Common myeloid progenitor, CD34-positive (primary cell): Measurements from ENCODE around the gene VNN1.

Experiments
- CTCF ChIA-PET: fragments of 350-600 bp; sonication (Branson Sonifier 250); formaldehyde crosslinking; loops from one replicate; lab custom pipeline; 2021; ENCODE audit warnings: antibody characterized with exemption; lab: Charles Lee
- POLR2A ChIA-PET: fragments of 350-600 bp; sonication (Branson Sonifier 250); formaldehyde crosslinking; loops from one replicate; lab custom pipeline; 2021; ENCODE audit warnings: antibody characterized with exemption; lab: Charles Lee
- DNase-seq, 3 donors: peaks; one replicate each; pipeline versions ENCODE4 v3.0.0 to v3.0.0-alpha.2; 2013
- H3K27ac ChIP-seq, 2 experiments: 1 replicate in 1 of 2; 2 replicates in 1 of 2; pipeline ENCODE4 v1.7.0; 2013; ENCODE audit warnings: inconsistent platforms in 2 of 2, low read length in 2 of 2, mild to moderate bottlenecking in 2 of 2, low read depth in 1 of 2, moderate library complexity in 1 of 2; ENCODE audit not compliant: severe bottlenecking in 2 of 2, insufficient read depth in 1 of 2, poor library complexity in 1 of 2
- H3K27me3 ChIP-seq, 5 experiments: replicated peaks in 2 of 5; 1 replicate in 3 of 5; 2 replicates in 2 of 5; pipeline versions ENCODE4 v1.6.1 to v1.7.0; 2013; ENCODE audit warnings: low read length in 4 of 5, mild to moderate bottlenecking in 2 of 5, moderate library complexity in 2 of 5, inconsistent platforms in 1 of 5; ENCODE audit not compliant: insufficient read depth in 5 of 5, control insufficient read depth in 4 of 5
- H3K36me3 ChIP-seq, 4 experiments: 1 replicate in 2 of 4; 2 replicates in 2 of 4; pipeline versions ENCODE4 v1.6.1 to v1.7.0; 2013; ENCODE audit warnings: low read length in 3 of 4, control low read depth in 1 of 4, mild to moderate bottlenecking in 1 of 4; ENCODE audit not compliant: control insufficient read depth in 4 of 4, insufficient read depth in 4 of 4
- H3K4me1 ChIP-seq, 4 experiments: 1 replicate in 3 of 4; 2 replicates in 1 of 4; pipeline versions ENCODE4 v1.6.1 to v1.7.1; 2013; ENCODE audit warnings: low read length in 3 of 4, mild to moderate bottlenecking in 3 of 4, control low read depth in 1 of 4, inconsistent platforms in 1 of 4, moderate library complexity in 1 of 4; ENCODE audit not compliant: control insufficient read depth in 4 of 4, insufficient read depth in 4 of 4; ENCODE audit errors: control extremely low read depth in 1 of 4
- H3K4me3 ChIP-seq, 7 experiments: 1 replicate in 4 of 7; 2 replicates in 3 of 7; pipeline versions ENCODE4 v1.5.1 to v1.7.0; 2013; ENCODE audit warnings: mild to moderate bottlenecking in 7 of 7, low read length in 6 of 7, moderate library complexity in 6 of 7, inconsistent platforms in 2 of 7, low read depth in 2 of 7, control low read depth in 1 of 7; ENCODE audit not compliant: insufficient read depth in 4 of 7, control insufficient read depth in 1 of 7; ENCODE audit errors: extremely low read depth in 1 of 7
- H3K9me3 ChIP-seq, 5 experiments: 1 replicate in 4 of 5; 2 replicates in 1 of 5; pipeline versions ENCODE4 v1.6.1 to v1.7.1; 2013; ENCODE audit warnings: low read length in 4 of 5, mild to moderate bottlenecking in 2 of 5, inconsistent platforms in 1 of 5, low read depth in 1 of 5, moderate library complexity in 1 of 5; ENCODE audit not compliant: control insufficient read depth in 4 of 5, insufficient read depth in 2 of 5; ENCODE audit errors: control extremely low read depth in 1 of 5
- WGBS: methylation state at CpG from one replicate; pipeline ENCODE4 v1.1.5; 2013; ENCODE audit not compliant: insufficient coverage; 5-methylcytosine and 5-hydroxymethylcytosine counted together

Gene VNN1

DNA sequence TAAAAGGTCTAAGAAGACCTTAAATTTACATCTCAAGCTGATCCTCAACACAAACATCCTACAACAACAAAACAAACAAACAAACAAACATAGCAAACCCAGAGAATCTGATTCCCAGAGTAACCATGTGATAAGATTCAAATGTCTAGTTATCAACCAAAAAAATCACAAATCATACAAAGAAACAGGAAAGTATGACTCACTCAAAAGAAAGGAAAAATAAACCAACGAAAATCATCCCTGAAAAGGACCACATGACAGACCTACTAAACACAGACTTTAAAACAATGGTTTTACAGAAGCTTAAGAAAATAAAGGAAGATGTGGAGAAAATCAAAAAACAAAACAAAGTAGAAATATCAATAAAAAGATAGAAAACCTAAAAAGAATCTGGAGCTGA, 18.1 kb downstream of the VNN1 start:
- POLR2A ChIA-PET: no interaction called here
- H3K4me3 ChIP-seq: no peak overlapping the region
- DNase-seq: no peak
- H3K27me3 ChIP-seq: no peaks in the 10 kb centered on the region
- H3K4me1 ChIP-seq: no peaks in the 10 kb centered on the region
- no CpG with 5 or more reads among the region's 1 CpG for WGBS
- H3K27ac ChIP-seq: no peak overlapping the region
- peaks cover 0 to 2% (median 0%) of the 10 kb centered on the region in 4 experiments for H3K36me3 ChIP-seq
- H3K9me3 ChIP-seq: peaks cover 0 to 15% (median 4%) of the 10 kb centered on the region in 5 experiments
- CTCF ChIA-PET: interaction anchor here (1.1 to 1.4 kb wide), 2 partner anchors 28 to 33 kb away, joined by 3 to 4 read pairs; no protein-coding TSS in a partner anchor

DNA sequence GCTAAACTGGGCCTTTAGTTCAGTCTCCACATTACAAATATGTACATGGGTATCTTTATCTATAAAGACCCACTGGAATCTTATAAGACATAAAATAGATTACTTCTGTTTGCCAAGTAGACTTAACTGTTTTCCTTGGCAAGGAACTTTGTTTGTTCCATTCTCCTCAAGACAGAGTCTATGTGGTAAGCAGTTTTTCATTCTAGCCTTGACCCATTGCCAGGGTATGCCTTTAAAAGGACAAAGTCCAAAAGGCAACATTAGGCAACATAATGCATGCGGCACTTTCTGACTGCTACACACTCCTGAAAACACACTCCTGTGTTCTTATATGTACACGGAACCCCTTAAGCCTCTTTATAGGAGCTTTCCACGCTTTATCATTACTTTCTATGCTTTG, 20.4 kb downstream of the VNN1 start:
- H3K36me3 ChIP-seq: peaks cover 0 to 2% (median 0%) of the 10 kb centered on the region in 4 experiments
- H3K4me1 ChIP-seq: no peaks in the 10 kb centered on the region
- 78% methylated on average over 3 of the region's 3 CpGs for WGBS
- CTCF ChIA-PET: no interaction called here
- POLR2A ChIA-PET: no interaction called here
- no peaks in the 10 kb centered on the region for H3K27me3 ChIP-seq
- DNase-seq: no peak
- H3K4me3 ChIP-seq: no peak overlapping the region
- H3K27ac ChIP-seq: no peak overlapping the region
- H3K9me3 ChIP-seq: peaks cover 0 to 15% (median 4%) of the 10 kb centered on the region in 5 experiments

DNA sequence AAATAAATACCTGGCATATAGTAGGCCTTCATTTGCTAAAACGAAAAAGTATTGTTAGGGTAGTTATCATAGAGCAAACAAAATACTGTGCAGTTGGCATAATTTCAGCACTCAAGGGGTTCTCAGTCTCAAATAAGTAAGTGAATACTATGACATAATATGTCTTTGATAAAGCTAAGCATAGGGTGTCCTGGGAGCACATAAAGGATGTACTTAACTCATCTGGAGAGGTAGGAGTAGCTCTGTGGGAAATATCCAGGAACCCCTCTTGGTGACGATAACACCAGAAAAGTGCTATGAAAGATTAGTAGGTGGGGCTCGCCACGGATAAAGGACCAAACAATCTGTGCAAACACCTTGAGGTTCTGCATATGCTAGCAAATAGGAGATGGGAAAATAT, 23.2 kb downstream of the VNN1 start:
- H3K27me3 ChIP-seq: no peaks in the 10 kb centered on the region
- no peak overlapping the region for H3K4me3 ChIP-seq
- 97% methylated on average over 3 of the region's 4 CpGs for WGBS
- CTCF ChIA-PET: no interaction called here
- no peak for DNase-seq
- peaks cover 0 to 4% (median 4%) of the 10 kb centered on the region in 5 experiments for H3K9me3 ChIP-seq
- POLR2A ChIA-PET: no interaction called here
- H3K27ac ChIP-seq: no peak overlapping the region
- no peaks in the 10 kb centered on the region for H3K4me1 ChIP-seq
- H3K36me3 ChIP-seq: peaks cover 0 to 2% (median 0%) of the 10 kb centered on the region in 4 experiments

DNA sequence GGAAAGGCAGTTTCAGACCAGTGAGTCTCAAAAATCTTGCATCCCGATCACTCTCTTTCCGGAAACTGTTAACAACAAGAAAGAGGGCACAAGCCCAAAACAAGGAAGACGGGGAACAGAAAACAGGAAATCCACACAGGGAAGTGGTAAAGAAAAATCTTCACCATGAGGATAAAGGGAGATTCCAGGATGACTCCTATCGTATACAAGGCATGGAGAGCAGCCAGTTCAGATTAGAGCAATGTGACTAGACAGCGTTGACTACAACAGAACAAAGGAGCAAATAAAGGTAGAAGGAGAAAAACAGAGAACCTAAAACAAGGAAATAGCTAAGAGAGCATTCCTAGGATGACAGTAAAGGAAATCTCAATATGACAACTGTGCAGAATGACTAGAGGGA, 26.5 kb downstream of the VNN1 start:
- POLR2A ChIA-PET: interaction anchor here (0.6 kb wide), 1 partner anchor 1466 kb away, joined by 3 read pairs; no protein-coding TSS in a partner anchor
- CTCF ChIA-PET: interaction anchor here (1.6 kb wide), 1 partner anchor 17 kb away, joined by 4 read pairs; no protein-coding TSS in a partner anchor
- Histone ChIP-seq H3K27me3 (no peaks in the 10 kb centered on the region), H3K4me1 (no peaks in the 10 kb centered on the region), H3K4me3 (no peak overlapping the region), H3K36me3 (peaks cover 0 to 6% (median 0%) of the 10 kb centered on the region in 4 experiments), H3K27ac (no peak overlapping the region), H3K9me3 (peaks cover 0 to 3% (median 0%) of the 10 kb centered on the region in 5 experiments)
- WGBS: 91% methylated on average over 5 of the region's 5 CpGs
- no peak for DNase-seq

DNA sequence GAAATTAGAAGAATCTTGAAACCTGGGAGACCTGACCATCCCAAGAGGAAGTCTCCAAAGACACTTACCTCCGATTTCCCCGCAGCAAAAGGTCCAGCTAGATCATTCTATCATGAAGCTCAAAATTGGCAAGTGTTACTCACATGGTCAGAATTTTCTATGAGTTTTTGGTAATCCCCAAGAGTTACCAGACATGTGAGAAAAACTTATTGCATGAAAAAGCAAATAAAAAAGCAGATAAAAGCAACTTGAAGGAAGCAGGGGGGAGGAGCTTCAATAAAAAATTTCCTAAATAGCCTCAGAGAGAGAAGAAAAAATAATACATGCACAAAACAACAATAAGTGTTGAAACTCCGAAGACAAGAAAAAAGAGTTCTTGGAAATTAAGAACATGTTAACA, 27.3 kb downstream of the VNN1 start:
- Histone ChIP-seq H3K36me3 (peaks cover 0 to 6% (median 0%) of the 10 kb centered on the region in 4 experiments), H3K4me3 (no peak overlapping the region), H3K27me3 (no peaks in the 10 kb centered on the region), H3K27ac (no peak overlapping the region), H3K9me3 (peaks cover 0 to 3% (median 0%) of the 10 kb centered on the region in 5 experiments), H3K4me1 (no peaks in the 10 kb centered on the region)
- ChIA-PET CTCF (no interaction called here), POLR2A (no interaction called here)
- 100% methylated on average over 2 of the region's 3 CpGs for WGBS
- no peak for DNase-seq

DNA sequence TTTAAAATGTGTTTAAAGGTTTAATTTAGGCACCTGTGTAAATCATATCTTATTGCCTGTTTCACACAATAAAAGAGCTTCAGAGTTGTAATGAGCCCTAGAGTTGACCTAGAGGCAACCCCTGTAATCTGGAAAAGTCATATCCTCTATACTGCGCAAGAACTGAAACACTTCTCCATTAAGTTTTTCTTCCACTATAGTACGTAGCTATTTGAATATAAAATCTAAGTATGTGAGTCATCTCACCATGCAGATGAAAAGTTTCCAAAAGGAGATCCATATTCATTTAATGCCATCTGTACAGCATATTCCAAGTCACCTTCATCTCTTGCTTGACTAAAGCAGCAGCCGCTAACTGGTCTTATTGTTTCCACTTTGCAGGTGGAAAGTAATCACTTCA, 28.8 kb downstream of the VNN1 start:
- H3K36me3 ChIP-seq: peaks cover 0 to 6% (median 0%) of the 10 kb centered on the region in 4 experiments
- H3K4me1 ChIP-seq: no peaks in the 10 kb centered on the region
- no peaks in the 10 kb centered on the region for H3K27me3 ChIP-seq
- H3K27ac ChIP-seq: no peak overlapping the region
- ChIA-PET POLR2A (interaction anchor here (0.5 kb wide), 1 partner anchor 66 kb away, joined by 3 read pairs; no protein-coding TSS in a partner anchor), CTCF (interaction anchor here (0.6 to 0.9 kb wide), 3 partner anchors 39 to 77 kb away, joined by 3 read pairs; no protein-coding TSS in a partner anchor)
- no peak for DNase-seq
- peaks cover 0 to 3% (median 0%) of the 10 kb centered on the region in 5 experiments for H3K9me3 ChIP-seq
- WGBS: no CpG with 5 or more reads among the region's 3 CpGs
- no peak overlapping the region for H3K4me3 ChIP-seq

DNA sequence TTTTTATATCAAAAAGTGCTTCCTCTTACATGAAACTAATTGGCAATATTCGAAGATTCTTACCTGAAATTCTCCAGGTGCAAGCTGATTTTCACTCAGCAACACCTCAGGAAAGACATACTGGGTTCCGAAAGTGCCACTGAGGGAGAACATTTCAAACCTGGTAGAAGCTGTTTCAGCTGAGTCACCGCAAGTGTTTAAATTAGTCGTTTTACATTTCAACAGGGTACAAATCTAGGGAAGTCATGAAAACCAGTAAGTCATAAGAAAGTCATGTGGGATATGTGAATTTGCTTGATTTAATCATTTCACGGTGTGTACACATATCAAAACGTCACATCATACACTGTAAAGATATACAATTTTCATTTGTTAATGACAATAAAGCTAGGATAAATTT, 29.6 kb downstream of the VNN1 start:
- Histone ChIP-seq H3K36me3 (peaks cover 0 to 6% (median 0%) of the 10 kb centered on the region in 4 experiments), H3K27ac (no peak overlapping the region), H3K4me3 (no peak overlapping the region), H3K27me3 (no peaks in the 10 kb centered on the region), H3K9me3 (peaks cover 0 to 3% (median 0%) of the 10 kb centered on the region in 5 experiments), H3K4me1 (peaks cover 0 to 6% (median 0%) of the 10 kb centered on the region in 4 experiments)
- POLR2A ChIA-PET: no interaction called here
- CTCF ChIA-PET: interaction anchor here (0.7 kb wide), 1 partner anchor 65 kb away, joined by 3 read pairs; no protein-coding TSS in a partner anchor
- WGBS: 83% methylated on average over 3 of the region's 6 CpGs
- no peak for DNase-seq
